ENCODE measurements around the gene SLC25A5. TPM values are rescaled to one million over a fixed set of nuclear protein-coding genes. Genes with fewer than 3 reads are reported as not detected.
A peak's percentile ranks its signal among the peaks of the same experiment; 100 is the strongest.

The SLC25A5 gene
- 125 and 130 TPM in 2 replicates for total RNA-seq

DNA sequence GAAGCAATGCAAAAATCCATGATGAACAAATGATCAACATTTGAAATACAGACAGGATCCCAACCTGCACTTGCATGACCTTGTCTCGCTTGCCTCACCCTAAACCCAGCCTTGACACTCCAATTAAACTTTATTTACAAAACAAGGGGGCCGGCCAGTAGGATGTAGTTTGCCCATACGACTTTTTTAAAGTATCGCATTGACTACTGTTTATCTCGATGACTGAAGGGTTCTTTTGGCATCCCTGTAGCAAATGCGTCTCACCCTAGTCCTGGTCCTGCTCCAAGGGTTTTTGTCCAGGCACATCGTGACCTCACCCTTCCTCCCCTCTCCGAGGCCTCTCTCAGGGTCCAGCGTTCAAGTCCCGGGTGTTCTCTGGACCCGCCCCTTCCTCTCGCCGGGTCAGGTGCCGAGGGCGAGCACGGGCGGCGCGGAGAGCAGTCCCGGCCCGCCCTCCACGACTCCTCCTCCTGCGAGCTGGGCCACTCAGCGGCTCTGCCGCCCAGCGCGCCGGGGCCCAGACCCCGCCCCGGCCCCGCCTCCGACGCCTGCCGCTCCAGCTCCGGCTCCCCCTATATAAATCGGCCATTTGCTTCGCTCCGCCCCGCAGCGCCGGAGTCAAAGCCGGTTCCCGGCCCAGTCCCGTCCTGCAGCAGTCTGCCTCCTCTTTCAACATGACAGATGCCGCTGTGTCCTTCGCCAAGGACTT, at the start of gene SLC25A5:
TSS of gene SLC25A5 (plus strand) at position 603 of the 709 bp plus-strand sequence. CDS start at position 675, 72 bp downstream.
- TF ChIP-seq, protein P1, sequence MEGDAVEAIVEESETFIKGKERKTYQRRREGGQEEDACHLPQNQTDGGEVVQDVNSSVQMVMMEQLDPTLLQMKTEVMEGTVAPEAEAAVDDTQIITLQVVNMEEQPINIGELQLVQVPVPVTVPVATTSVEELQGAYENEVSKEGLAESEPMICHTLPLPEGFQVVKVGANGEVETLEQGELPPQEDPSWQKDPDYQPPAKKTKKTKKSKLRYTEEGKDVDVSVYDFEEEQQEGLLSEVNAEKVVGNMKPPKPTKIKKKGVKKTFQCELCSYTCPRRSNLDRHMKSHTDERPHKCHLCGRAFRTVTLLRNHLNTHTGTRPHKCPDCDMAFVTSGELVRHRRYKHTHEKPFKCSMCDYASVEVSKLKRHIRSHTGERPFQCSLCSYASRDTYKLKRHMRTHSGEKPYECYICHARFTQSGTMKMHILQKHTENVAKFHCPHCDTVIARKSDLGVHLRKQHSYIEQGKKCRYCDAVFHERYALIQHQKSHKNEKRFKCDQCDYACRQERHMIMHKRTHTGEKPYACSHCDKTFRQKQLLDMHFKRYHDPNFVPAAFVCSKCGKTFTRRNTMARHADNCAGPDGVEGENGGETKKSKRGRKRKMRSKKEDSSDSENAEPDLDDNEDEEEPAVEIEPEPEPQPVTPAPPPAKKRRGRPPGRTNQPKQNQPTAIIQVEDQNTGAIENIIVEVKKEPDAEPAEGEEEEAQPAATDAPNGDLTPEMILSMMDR (IDR thresholded peaks at IDR 0.05; ENCODE audit: insufficient read depth, low read depth, low read length), result no peak
- DNase-seq (ENCODE audit: low read depth), result peak; percentile 74
- H3K4me3 ChIP-seq (ENCODE audit: low read depth, low read length), result peak within 1 kb of the TSS; percentile 81

DNA sequence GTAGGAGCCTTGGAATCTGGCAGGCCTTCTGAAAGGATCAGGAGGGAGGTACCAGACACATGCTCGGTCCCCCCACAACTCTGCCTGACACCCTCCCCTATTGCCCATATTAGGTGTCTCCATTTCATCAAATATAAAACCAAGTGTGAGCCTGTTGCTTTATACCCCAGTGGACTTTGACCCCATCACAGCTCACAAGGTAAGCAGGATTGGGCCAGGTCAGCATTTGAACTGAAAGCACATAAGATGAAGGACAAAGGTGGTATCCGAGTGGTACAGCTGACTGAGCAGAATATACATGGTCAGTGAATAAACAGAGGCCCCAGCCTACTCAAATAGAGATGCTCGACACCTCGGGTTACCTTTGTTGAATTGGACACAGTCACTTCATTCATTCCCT, 49.1 kb upstream of the SLC25A5 start:
- DNase-seq (ENCODE audit: low read depth), result no peak
- no peak overlapping the region for H3K4me3 ChIP-seq (ENCODE audit: low read depth, low read length)
- TF ChIP-seq, protein P1 (IDR thresholded peaks at IDR 0.05; ENCODE audit: insufficient read depth, low read depth, low read length), result no peak

DNA sequence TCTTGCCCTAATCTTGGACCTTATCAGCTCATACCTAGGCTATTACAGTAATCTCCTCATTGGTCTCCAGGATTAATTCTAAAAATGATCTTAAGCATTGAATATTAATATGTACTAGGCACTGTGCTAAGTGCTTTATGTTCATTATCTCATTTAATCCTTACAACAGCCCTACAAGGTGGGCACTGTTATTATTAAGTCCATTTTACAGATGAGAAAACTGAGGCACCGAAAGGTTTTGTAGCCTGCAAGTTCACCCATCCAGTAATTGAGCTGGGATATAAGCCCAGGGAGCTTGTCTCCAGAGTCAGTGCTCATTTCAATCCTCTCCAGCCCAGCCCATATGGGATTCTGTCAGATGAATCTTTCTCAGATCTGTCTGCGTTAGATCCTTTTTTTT, 48.3 kb upstream of the SLC25A5 start:
- TF ChIP-seq, protein P1 (IDR thresholded peaks at IDR 0.05; ENCODE audit: insufficient read depth, low read depth, low read length), result no peak
- no peak for DNase-seq (ENCODE audit: low read depth)
- H3K4me3 ChIP-seq (ENCODE audit: low read depth, low read length), result no peak overlapping the region

GRCh38 chrX:119421016-119421705, 47.1 kb upstream of the SLC25A5 start:
- DNase-seq (ENCODE audit: low read depth), result no peak
- TF ChIP-seq, protein P1 (IDR thresholded peaks at IDR 0.05; ENCODE audit: insufficient read depth, low read depth, low read length), result no peak
- H3K4me3 ChIP-seq (ENCODE audit: low read depth, low read length), result no peak overlapping the region

DNA sequence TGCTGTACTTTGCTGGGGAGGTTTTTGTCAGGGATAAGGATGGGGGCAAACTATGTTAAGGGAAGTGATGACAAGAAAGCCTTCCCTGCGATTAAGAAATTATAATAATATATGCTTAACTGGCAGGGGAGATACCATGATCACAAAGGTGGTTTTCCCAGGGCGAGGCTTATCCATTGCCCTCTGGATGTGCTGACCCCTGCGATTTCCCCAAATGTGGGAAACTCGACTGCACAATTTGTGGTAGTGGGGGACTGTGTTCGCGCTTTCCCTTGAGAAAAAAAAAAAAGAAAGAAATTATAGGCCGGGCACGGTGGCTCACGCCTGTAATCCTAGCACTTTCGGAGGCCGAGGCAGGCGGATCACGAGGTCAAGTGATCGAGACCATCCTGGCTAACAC, 44.6 kb upstream of the SLC25A5 start:
- peak; percentile 45 for DNase-seq (ENCODE audit: low read depth)
- TF ChIP-seq, protein P1 (IDR thresholded peaks at IDR 0.05; ENCODE audit: insufficient read depth, low read depth, low read length), result no peak
- no peak overlapping the region for H3K4me3 ChIP-seq (ENCODE audit: low read depth, low read length)

DNA sequence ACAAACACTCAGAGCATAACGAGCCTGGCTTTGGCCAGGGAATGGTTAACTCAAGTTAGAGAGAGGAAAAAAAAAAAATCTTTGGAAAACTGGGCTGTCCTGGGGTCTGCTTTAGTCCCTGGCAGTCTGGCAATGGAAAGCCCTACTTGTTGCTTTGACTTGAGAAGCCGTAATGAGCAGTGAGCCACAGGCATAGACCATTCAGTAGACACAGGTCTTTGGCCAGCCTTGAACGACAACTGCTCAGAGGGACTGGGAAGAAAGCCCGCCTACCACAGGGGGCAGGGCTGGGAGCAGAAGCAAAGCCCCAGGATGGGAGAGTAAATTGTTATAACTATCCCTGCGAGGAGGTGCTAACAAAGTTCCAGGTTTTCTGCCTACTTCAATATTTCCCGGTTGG, 43.2 kb upstream of the SLC25A5 start:
- no peak overlapping the region for H3K4me3 ChIP-seq (ENCODE audit: low read depth, low read length)
- no peak for DNase-seq (ENCODE audit: low read depth)
- TF ChIP-seq, protein P1 (IDR thresholded peaks at IDR 0.05; ENCODE audit: insufficient read depth, low read depth, low read length), result no peak
